Measurements from ENCODE around the gene UNKL.

DNA sequence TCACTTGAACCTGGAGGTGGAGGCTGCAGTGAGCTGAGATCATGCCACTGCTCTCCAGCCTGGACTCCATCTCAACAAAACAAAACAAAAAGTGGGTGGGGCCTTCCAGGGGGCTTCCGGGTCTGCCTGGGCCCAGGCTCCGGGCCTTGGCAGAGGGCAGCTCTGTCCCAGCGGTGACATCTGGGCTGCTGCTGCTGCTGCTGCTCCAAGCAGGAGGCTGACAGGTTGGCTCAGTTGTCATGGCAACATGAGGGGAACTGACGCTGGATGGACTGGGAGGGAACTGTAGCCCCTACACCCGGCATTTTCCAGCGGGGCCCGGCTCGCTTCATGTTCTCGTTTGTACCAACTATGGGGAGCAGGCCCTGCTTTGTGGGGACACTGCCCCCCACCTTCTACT lies 77.0 kb downstream of the UNKL start:
- no peak for TF ChIP-seq EP300 (IDR thresholded peaks at IDR 0.05; ENCODE audit: borderline replicate concordance)
- TF ChIP-seq, protein P1, sequence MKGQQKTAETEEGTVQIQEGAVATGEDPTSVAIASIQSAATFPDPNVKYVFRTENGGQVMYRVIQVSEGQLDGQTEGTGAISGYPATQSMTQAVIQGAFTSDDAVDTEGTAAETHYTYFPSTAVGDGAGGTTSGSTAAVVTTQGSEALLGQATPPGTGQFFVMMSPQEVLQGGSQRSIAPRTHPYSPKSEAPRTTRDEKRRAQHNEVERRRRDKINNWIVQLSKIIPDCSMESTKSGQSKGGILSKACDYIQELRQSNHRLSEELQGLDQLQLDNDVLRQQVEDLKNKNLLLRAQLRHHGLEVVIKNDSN (IDR thresholded peaks at IDR 0.05) = no peak
- no peak for TF ChIP-seq YY1 (IDR thresholded peaks at IDR 0.05; ENCODE audit: low read depth)
- no peak for TF ChIP-seq TAF1 (IDR thresholded peaks at IDR 0.05; ENCODE audit: low read depth)
- TF ChIP-seq RAD21 (IDR thresholded peaks at IDR 0.05; ENCODE audit: low read depth) = no peak
- TF ChIP-seq, protein P2, sequence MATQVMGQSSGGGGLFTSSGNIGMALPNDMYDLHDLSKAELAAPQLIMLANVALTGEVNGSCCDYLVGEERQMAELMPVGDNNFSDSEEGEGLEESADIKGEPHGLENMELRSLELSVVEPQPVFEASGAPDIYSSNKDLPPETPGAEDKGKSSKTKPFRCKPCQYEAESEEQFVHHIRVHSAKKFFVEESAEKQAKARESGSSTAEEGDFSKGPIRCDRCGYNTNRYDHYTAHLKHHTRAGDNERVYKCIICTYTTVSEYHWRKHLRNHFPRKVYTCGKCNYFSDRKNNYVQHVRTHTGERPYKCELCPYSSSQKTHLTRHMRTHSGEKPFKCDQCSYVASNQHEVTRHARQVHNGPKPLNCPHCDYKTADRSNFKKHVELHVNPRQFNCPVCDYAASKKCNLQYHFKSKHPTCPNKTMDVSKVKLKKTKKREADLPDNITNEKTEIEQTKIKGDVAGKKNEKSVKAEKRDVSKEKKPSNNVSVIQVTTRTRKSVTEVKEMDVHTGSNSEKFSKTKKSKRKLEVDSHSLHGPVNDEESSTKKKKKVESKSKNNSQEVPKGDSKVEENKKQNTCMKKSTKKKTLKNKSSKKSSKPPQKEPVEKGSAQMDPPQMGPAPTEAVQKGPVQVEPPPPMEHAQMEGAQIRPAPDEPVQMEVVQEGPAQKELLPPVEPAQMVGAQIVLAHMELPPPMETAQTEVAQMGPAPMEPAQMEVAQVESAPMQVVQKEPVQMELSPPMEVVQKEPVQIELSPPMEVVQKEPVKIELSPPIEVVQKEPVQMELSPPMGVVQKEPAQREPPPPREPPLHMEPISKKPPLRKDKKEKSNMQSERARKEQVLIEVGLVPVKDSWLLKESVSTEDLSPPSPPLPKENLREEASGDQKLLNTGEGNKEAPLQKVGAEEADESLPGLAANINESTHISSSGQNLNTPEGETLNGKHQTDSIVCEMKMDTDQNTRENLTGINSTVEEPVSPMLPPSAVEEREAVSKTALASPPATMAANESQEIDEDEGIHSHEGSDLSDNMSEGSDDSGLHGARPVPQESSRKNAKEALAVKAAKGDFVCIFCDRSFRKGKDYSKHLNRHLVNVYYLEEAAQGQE (IDR thresholded peaks at IDR 0.05; ENCODE audit: low read depth) = no peak
- no peak for TF ChIP-seq TEAD4 (IDR thresholded peaks at IDR 0.05)
- no peak for TF ChIP-seq CEBPB (IDR thresholded peaks at IDR 0.05)
- TF ChIP-seq, protein P3, sequence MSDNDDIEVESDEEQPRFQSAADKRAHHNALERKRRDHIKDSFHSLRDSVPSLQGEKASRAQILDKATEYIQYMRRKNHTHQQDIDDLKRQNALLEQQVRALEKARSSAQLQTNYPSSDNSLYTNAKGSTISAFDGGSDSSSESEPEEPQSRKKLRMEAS (IDR thresholded peaks at IDR 0.05) = no peak
- no peak for TF ChIP-seq TCF12 (IDR thresholded peaks at IDR 0.05; ENCODE audit: low read depth)
- no peak for TF ChIP-seq FOXM1 (IDR thresholded peaks at IDR 0.05; ENCODE audit: borderline replicate concordance, low read depth)
- no peak for TF ChIP-seq CREB1 (IDR thresholded peaks at IDR 0.05; ENCODE audit: low read depth)
- no peak for TF ChIP-seq EGR1 (IDR thresholded peaks at IDR 0.05)
- no peak for TF ChIP-seq ZBTB7A (IDR thresholded peaks at IDR 0.05; ENCODE audit: low read depth)

Measured in Ishikawa (cell line).